D721Med (cell line): Measurements from ENCODE around the gene STOML1.
A peak's percentile ranks its signal among the peaks of the same experiment; 100 is the strongest.

Source experiments
- DNase-seq: peaks from one replicate; pipeline ENCODE4 v3.0.0; 2011; ENCODE audit warnings: low spot score; ENCODE audit not compliant: insufficient read length
- FAIRE-seq: peaks from 2 replicates; lab custom pipeline; 2011; peaks lifted over from hg19 to GRCh38; lab: Jason Lieb, UNC
- CTCF ChIP-seq: IDR thresholded peaks from 2 replicates; pipeline ENCODE4 v1.5.1; 2012; ENCODE audit warnings: mild to moderate bottlenecking, control low read depth; ENCODE audit not compliant: insufficient read depth; ENCODE audit errors: missing control alignments

The STOML1 gene

DNA sequence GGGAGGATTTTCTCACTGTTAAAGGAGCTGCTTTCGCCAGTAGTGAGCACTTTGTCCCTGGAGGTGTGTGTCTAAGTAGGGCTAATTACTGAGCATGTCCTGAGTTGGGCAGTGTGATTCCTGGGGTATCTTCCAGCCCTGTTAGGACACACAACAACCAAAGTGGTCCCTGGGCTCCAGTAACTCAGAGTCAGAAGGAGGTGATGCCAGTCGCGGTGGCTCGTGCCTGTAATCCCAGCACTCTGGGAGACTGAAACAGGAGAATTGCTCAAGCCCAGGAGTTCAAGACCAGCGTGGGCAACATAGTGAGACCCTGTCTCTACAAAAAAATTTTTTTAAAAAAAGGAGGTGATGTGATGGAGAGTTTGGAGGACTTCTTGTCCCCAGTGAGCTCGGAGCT lies 40.0 kb upstream of the STOML1 start:
- FAIRE-seq, result no peak
- peak; percentile 6 for DNase-seq
- TF ChIP-seq CTCF, result no peak

- TF ChIP-seq CTCF, result no peak
- no peak for DNase-seq
- FAIRE-seq, result no peak
Observed at GRCh38 chr15:74028646-74029045, 36.6 kb upstream of the STOML1 start.

- DNase-seq, result no peak
- no peak for FAIRE-seq
- no peak for TF ChIP-seq CTCF
Observed at GRCh38 chr15:74027688-74028087, 35.6 kb upstream of the STOML1 start.

GRCh38 chr15:74025436-74025835 lies 33.3 kb upstream of the STOML1 start:
- TF ChIP-seq CTCF, result no peak
- FAIRE-seq (no peak), DNase-seq (no peak)

- FAIRE-seq (no peak), DNase-seq (no peak)
- TF ChIP-seq CTCF, result no peak
Observed at GRCh38 chr15:74024687-74025086, 32.6 kb upstream of the STOML1 start.

DNA sequence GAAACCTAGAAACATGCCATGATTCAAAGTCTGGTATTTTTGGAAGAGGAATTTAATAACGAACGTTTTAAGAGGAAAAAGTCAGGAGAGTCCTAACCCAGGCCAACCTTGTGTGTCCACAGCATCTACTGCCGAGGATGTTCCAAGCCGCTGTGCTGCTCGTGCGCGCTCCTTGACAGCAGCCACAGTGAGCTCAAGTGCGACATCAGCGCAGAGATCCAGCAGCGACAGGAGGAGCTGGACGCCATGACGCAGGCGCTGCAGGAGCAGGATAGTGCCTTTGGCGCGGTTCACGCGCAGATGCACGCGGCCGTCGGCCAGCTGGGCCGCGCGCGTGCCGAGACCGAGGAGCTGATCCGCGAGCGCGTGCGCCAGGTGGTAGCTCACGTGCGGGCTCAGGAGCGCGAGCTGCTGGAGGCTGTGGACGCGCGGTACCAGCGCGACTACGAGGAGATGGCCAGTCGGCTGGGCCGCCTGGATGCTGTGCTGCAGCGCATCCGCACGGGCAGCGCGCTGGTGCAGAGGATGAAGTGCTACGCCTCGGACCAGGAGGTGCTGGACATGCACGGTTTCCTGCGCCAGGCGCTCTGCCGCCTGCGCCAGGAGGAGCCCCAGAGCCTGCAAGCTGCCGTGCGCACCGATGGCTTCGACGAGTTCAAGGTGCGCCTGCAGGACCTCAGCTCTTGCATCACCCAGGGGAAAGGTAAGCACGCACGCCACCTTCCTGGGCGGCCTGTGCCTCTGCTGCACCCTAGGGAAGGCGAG lies 30.8 kb upstream of the STOML1 start:
- FAIRE-seq (no peak), DNase-seq (no peak)
- no peak for TF ChIP-seq CTCF

DNA sequence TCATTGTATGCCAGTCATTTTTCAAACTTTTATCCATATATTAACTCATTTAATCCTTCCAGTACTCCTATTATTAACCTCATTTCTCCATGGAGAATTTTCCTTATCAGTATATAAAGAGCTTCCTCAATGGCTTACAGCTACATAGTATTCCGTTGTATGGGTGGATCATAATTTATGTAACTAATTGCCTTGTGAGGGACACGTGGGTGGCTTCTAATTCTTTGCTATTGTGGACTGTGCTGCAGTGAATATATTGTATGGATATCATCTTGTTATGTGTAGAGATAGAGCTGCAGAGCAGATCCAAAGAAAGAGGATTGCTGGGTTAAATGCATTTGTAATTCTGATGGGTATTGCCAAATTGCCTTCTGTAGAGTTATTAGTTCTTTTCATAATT lies 27.6 kb upstream of the STOML1 start:
- FAIRE-seq (no peak), DNase-seq (no peak)
- no peak for TF ChIP-seq CTCF
